GM12878 (cell line): Measurements from ENCODE around the gene CARD19. TPM values are rescaled to one million over a fixed set of nuclear protein-coding genes. Genes with fewer than 3 reads are reported as not detected.

Experiments used
- ATAC-seq: fragments of 200-7000 bp; cut with Tn5 transposase; 3 replicates; pipeline ENCODE4 v1.9.1; 2020; ENCODE audit warnings: mild to moderate bottlenecking, moderate library complexity
- BruUV-seq: library from RNA; stranded (reverse); fragments of 400-500 nt; replicated peaks from 2 replicates; lab custom pipeline; 2021; lab: Mats Ljungman, UMichigan
- CTCF ChIA-PET: fragments of 300-600 bp; sonication (Branson Sonifier 250); formaldehyde crosslinking; extraction: SDS; loops from one replicate; lab custom pipeline; 2021; ENCODE audit warnings: inconsistent platforms; lab: Yijun Ruan, JAX
- POLR2A ChIA-PET: fragments of 350-600 bp; formaldehyde crosslinking; extraction: SDS; loops from one replicate; lab custom pipeline; 2021; ENCODE audit warnings: inconsistent platforms; lab: Charles Lee
- RAD21 ChIA-PET: fragments of 300-600 bp; sonication (Branson Sonifier 250); formaldehyde crosslinking; loops from one replicate; lab custom pipeline; 2023; ENCODE audit warnings: antibody characterized with exemption; ENCODE audit not compliant: unreplicated experiment; lab: Charles Lee
- SMC1A ChIA-PET: fragments of 300-600 bp; sonication (Branson Sonifier 250); formaldehyde crosslinking; loops from one replicate; lab custom pipeline; 2023; ENCODE audit not compliant: unreplicated experiment, uncharacterized antibody; lab: Charles Lee
- DNase-seq: peaks from one replicate; pipeline ENCODE4 v3.0.0-alpha.2; 2011; ENCODE audit warnings: low read depth, low spot score
- FAIRE-seq: peaks from 3 replicates; lab custom pipeline; 2011; peaks lifted over from hg19 to GRCh38; lab: Jason Lieb, UNC
- H2AFZ ChIP-seq: 2 replicates; pipeline ENCODE4 v1.6.0; 2011; ENCODE audit warnings: low read depth, low read length, control low read depth; ENCODE audit not compliant: control insufficient read depth
- H3K27ac ChIP-seq: 2 replicates; pipeline ENCODE4 v1.5.1; 2011; ENCODE audit warnings: control low read depth; ENCODE audit not compliant: control insufficient read depth, insufficient read depth
- H3K27me3 ChIP-seq, 2 experiments: replicated peaks in 1 of 2; 2 replicates each; pipeline versions ENCODE4 v1.6.0 to v1.6.1; 2011; ENCODE audit warnings: low read length in 1 of 2; ENCODE audit not compliant: control insufficient read depth in 2 of 2, insufficient read depth in 2 of 2
- H3K36me3 ChIP-seq, 2 experiments: 2 replicates each; pipeline ENCODE4 v1.5.1; 2011; ENCODE audit warnings: low read length in 1 of 2; ENCODE audit not compliant: control insufficient read depth in 2 of 2, insufficient read depth in 2 of 2
- H3K4me1 ChIP-seq: 2 replicates; pipeline ENCODE4 v1.6.1; 2011; ENCODE audit warnings: mild to moderate bottlenecking, low read length, moderate library complexity, mixed read lengths; ENCODE audit not compliant: control insufficient read depth, insufficient read depth
- H3K4me2 ChIP-seq: 2 replicates; pipeline ENCODE4 v1.6.0; 2011; ENCODE audit warnings: control low read depth; ENCODE audit not compliant: control insufficient read depth, insufficient read depth
- H3K4me3 ChIP-seq: fragments of 200-600 bp; sonication (generic); 2 replicates; pipeline ENCODE4 v1.5.1; 2016
- H3K79me2 ChIP-seq: 2 replicates; pipeline ENCODE4 v1.6.0; 2011; ENCODE audit warnings: low read length; ENCODE audit not compliant: control insufficient read depth, insufficient read depth
- H3K9ac ChIP-seq: 2 replicates; pipeline ENCODE4 v1.8.0; 2011; ENCODE audit warnings: low read length, control low read depth, mixed read lengths; ENCODE audit not compliant: control insufficient read depth, insufficient read depth
- H3K9me3 ChIP-seq: replicated peaks from 3 replicates; pipeline ENCODE4 v1.5.1; 2011; ENCODE audit warnings: mild to moderate bottlenecking, low read length; ENCODE audit not compliant: control insufficient read depth, insufficient read depth
- H4K20me1 ChIP-seq: 2 replicates; pipeline ENCODE4 v1.6.0; 2011; ENCODE audit not compliant: control insufficient read depth, insufficient read depth
- ATF7 ChIP-seq: fragments of 450-650 bp; IDR thresholded peaks from 2 replicates; pipeline ENCODE4 v1.6.1; 2016; ENCODE audit warnings: low read depth, mild to moderate bottlenecking
- CBFB ChIP-seq: IDR thresholded peaks from 2 replicates; pipeline ENCODE4 v1.6.1; 2016; ENCODE audit warnings: antibody characterized with exemption, low read depth
- CHD4 ChIP-seq: fragments of 200-600 bp; sonication (generic); IDR thresholded peaks from 2 replicates; pipeline ENCODE4 v1.6.1; 2016; ENCODE audit warnings: mild to moderate bottlenecking
- E2F4 ChIP-seq: IDR thresholded peaks from 2 replicates; pipeline ENCODE4 v1.6.1; 2012; ENCODE audit warnings: low read depth, low read length, improper control_type of control experiment
- HDAC2 ChIP-seq: fragments of 200-600 bp; sonication (generic); IDR thresholded peaks from 2 replicates; pipeline ENCODE4 v1.6.1; 2017
- HDGF ChIP-seq: fragments of 450-650 bp; IDR thresholded peaks from 2 replicates; pipeline ENCODE4 v1.6.1; 2016; ENCODE audit warnings: antibody characterized with exemption
- KAT2A ChIP-seq: conservative IDR thresholded peaks from 2 replicates; pipeline ENCODE4 v1.6.1; 2011; ENCODE audit warnings: low read depth, low read length; ENCODE audit not compliant: control insufficient read depth
- KLF5 ChIP-seq: fragments of 450-650 bp; IDR thresholded peaks from 2 replicates; pipeline ENCODE4 v1.6.1; 2014; ENCODE audit warnings: mild to moderate bottlenecking; ENCODE audit not compliant: partially characterized antibody
- MEF2B ChIP-seq: fragments of 450-650 bp; IDR thresholded peaks from 2 replicates; pipeline ENCODE4 v1.6.1; 2018; ENCODE audit warnings: mild to moderate bottlenecking, moderate library complexity; ENCODE audit not compliant: partially characterized antibody, poor library complexity, severe bottlenecking
- MXI1 ChIP-seq: fragments of 150-350 bp; IDR thresholded peaks from 2 replicates; pipeline ENCODE4 v1.6.1; 2011; ENCODE audit warnings: low read depth, mild to moderate bottlenecking, inconsistent platforms, low read length, improper control_type of control experiment
- NR2C2 ChIP-seq: IDR thresholded peaks from 2 replicates; pipeline ENCODE4 v1.6.1; 2011; ENCODE audit warnings: borderline replicate concordance, low read depth; ENCODE audit not compliant: control insufficient read depth, insufficient read length
- PML ChIP-seq: IDR thresholded peaks from 2 replicates; pipeline ENCODE4 v1.6.1; 2012; ENCODE audit warnings: low read length, inconsistent platforms
- RELB ChIP-seq: fragments of 450-650 bp; IDR thresholded peaks from 2 replicates; pipeline ENCODE4 v1.6.1; 2017; ENCODE audit warnings: low read depth, mild to moderate bottlenecking, moderate library complexity
- RUNX3 ChIP-seq: IDR thresholded peaks from 2 replicates; pipeline ENCODE4 v1.6.1; 2012; ENCODE audit warnings: low read length, inconsistent platforms
- SREBF2 ChIP-seq: IDR thresholded peaks from 2 replicates; pipeline ENCODE4 v1.6.1; 2012; ENCODE audit warnings: mild to moderate bottlenecking, low read length
- SRF ChIP-seq, 2 experiments: IDR thresholded peaks; 2 replicates each; pipeline ENCODE4 v1.6.1; 2011; ENCODE audit warnings: low read depth in 2 of 2, low read length in 2 of 2, mild to moderate bottlenecking in 1 of 2, moderate library complexity in 1 of 2
- STAT1 ChIP-seq: fragments of 450-650 bp; conservative IDR thresholded peaks from 2 replicates; pipeline ENCODE4 v1.6.1; 2014; ENCODE audit warnings: antibody characterized with exemption, mild to moderate bottlenecking
- TBL1XR1 ChIP-seq: IDR thresholded peaks from 2 replicates; pipeline ENCODE4 v1.6.1; 2012; ENCODE audit warnings: low read depth, low read length, improper control_type of control experiment
- YY1 ChIP-seq: IDR thresholded peaks from 2 replicates; pipeline ENCODE4 v1.6.1; 2011; ENCODE audit warnings: low read depth, mild to moderate bottlenecking, low read length
- ZNF384 ChIP-seq: IDR thresholded peaks from 2 replicates; pipeline ENCODE4 v1.6.1; 2012; ENCODE audit warnings: low read depth, mild to moderate bottlenecking, low read length, improper control_type of control experiment, borderline replicate concordance
- WGBS: methylation state at CpG from one replicate; pipeline ENCODE4 v1.1.6; 2016; ENCODE audit warnings: low lambda C conversion rate; ENCODE audit not compliant: insufficient replicate concordance, insufficient coverage; ENCODE audit errors: missing lambda C conversion rate; 5-methylcytosine and 5-hydroxymethylcytosine counted together
- in situ Hi-C: fragments of 300-500 bp; cut with MboI; formaldehyde crosslinking; loops from 9 replicates; pipeline ENCODE4 v1.14.3; 2018; ENCODE audit warnings: mixed read lengths
- intact Hi-C: fragments of 100-400 bp; cut with micrococcal nuclease; formaldehyde crosslinking; loops from one replicate; pipeline ENCODE4 v1.14.2; 2022; ENCODE audit not compliant: unreplicated experiment
- polyA plus RNA-seq, 11 experiments: library from polyadenylated mRNA; depleted of rRNA in 4 of 11; unstranded in 6 of 11; stranded (reverse) in 5 of 11; fragments of >200 nt; fragmentation: Nextera tagmentation in 4 of 11; fragmentation: Illumina TruSeq in 1 of 11; extraction: Ambion mirVana in 4 of 11; extraction: Trizol in 1 of 11; gene quantifications; 1 replicate in 1 of 11; 2 replicates in 10 of 11; pipeline versions ENCODE4 v1.2.1 to v1.2.3, GENCODE V29; 2011 to 2016; ENCODE audit warnings: inconsistent platforms in 2 of 11, missing spikeins in 2 of 11, low read depth in 1 of 11
- total RNA-seq, 4 experiments: library from RNA; depleted of rRNA in 3 of 4; stranded (reverse); fragments of >200 nt in 3 of 4; fragmentation: Illumina TruSeq in 1 of 4; extraction: Trizol in 1 of 4; gene quantifications; 2 replicates each; pipeline versions ENCODE4 v1.2.1 to v1.2.3, GENCODE V29; 2013 to 2021

The CARD19 gene
- total and polyA plus RNA-seq, 10 of the 15 experiments (the other 5 are each of a cell fraction or from before 2014, with no cell fraction given): 0.61 to 41.6 (median 19.9) TPM

GRCh38 chr9:93089481-93089991 is 6.5 kb upstream of the CARD19 start (continued):
- TF ChIP-seq E2F4: no peak
- no peak for TF ChIP-seq YY1
- TF ChIP-seq HDAC2: no peak
- TF ChIP-seq RUNX3: no peak
- TF ChIP-seq KLF5: no peak

GRCh38 chr9:93090091-93090655 is 5.8 kb upstream of the CARD19 start:
- Histone ChIP-seq H2AFZ (no peak overlapping the region), H3K27ac (no peak overlapping the region), H3K4me1 (peaks cover 47% of the 10 kb centered on the region), H3K27me3 (no peaks in the 10 kb centered on the region), H3K9me3 (peaks cover 9% of the 10 kb centered on the region), H3K4me3 (no peak overlapping the region), H3K36me3 (peaks cover 0 to 11% of the 10 kb centered on the region in 2 experiments; a peak in 2 of 4 replicates), H4K20me1 (no peaks in the 10 kb centered on the region), H3K4me2 (no peak overlapping the region), H3K79me2 (no peaks in the 10 kb centered on the region; the same call in 1 of the 2 replicates), H3K9ac (no peak overlapping the region)
- ChIA-PET SMC1A (no interaction called here), POLR2A (interaction anchor here (0.7 kb wide), 1 partner anchor 102 kb away, joined by 6 read pairs; no protein-coding TSS in a partner anchor), RAD21 (no interaction called here), CTCF (interaction anchor here (0.6 to 1.3 kb wide), 2 partner anchors 30 to 114 kb away, joined by 3 to 4 read pairs; no protein-coding TSS in a partner anchor)
- TF ChIP-seq ATF7 (no peak), RELB (no peak), NR2C2 (no peak), PML (no peak), KAT2A (no peak), STAT1 (no peak), MEF2B (no peak), CBFB (no peak), SRF (IDR thresholded peaks at IDR 0.05; ENCODE audit: low read depth in 2 of 2, low read length in 2 of 2) (no peak), MXI1 (no peak), ZNF384 (no peak), CHD4 (no peak), SREBF2 (no peak), HDGF (no peak), TBL1XR1 (no peak)
- intact Hi-C loops: loop anchor here (5.0 kb wide), 1 partner anchor 88 kb away; no protein-coding TSS in a partner anchor
- WGBS: 76% methylated on average over 8 of the region's 8 CpGs
- ATAC-seq (no peak), DNase-seq (no peak), FAIRE-seq (no peak)
- BruUV-seq: no TSS peak
- in situ Hi-C loops: no loop called here
